ENCODE measurements around the gene STRBP. TPM values are rescaled to one million over a fixed set of nuclear protein-coding genes. Genes with fewer than 3 reads are reported as not detected.
A peak's percentile ranks its signal among the peaks of the same experiment; 100 is the strongest.
"Not testable (repeated sequence)": the region's sequence is repeated elsewhere in the genome, so short reads cannot be mapped to it uniquely, and the experiment has no call there.

Gene STRBP
- total RNA-seq, 2 experiments from 2014 or later, result 31.6 to 34.8 TPM

DNA sequence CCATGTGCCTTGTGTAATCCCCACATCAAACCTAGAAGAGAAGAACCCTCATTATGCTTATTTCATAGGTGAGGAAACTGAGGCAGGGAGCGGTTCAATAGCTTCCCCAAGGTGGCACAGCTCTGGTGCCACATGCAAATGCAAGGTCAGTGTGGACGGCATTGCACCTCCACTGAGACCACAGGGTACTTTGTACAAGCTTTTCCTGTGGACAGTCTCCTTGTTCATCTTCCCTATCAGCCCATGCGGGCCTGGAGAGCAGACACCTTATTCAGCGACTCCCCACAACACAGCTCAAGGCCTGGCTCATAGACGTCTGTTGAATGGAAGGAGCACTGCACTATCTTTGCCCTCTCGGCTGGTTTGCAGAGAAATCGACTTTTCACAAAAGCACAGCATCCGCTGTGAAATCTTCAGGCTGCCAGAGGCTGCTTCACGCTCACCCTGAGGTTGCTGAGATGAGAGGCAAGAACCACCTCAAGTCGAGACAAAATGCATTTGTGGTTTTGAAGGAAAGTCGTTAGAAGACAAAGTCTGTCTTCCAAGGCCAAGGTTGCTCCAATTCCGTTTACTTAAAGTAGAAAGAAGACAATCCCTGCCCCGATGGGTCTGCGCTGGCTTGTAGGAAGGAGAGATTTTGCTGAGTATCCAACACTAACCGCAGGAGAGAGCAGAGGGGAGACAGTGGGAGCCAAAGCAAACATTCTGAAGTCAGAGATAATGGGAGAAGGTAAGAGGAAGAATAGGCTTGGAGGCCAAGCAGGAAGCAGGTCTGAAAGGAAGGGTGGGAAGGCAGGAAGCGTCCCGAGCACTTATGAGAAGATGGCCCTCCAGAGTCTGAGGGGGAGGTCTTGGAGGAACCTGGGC lies 34.2 kb upstream of the STRBP start:
- Mint-ChIP-seq H3K4me3 (no peak overlapping the region), H3K4me1 (peaks cover 36% of the 10 kb centered on the region), H3K27me3 (no peaks in the 10 kb centered on the region), H3K36me3 (ENCODE audit: low read depth) (no peaks in the 10 kb centered on the region), H3K27ac (peak overlapping the region; percentile 1), H3K9me3 (ENCODE audit: low read depth) (no peaks in the 10 kb centered on the region)
- intact Hi-C loops (cut with DNase I, micrococcal nuclease), result no loop called here
- no peak for ATAC-seq
- CTCF ChIA-PET, result no interaction called here
- no peak for DNase-seq
- POLR2A ChIA-PET, result no interaction called here

GRCh38 chr9:123301936-123302335 lies 33.5 kb upstream of the STRBP start:
- H3K9me3 Mint-ChIP-seq (ENCODE audit: low read depth); POLR2A ChIA-PET; CTCF ChIA-PET; H3K4me3 Mint-ChIP-seq; DNase-seq; H3K27ac Mint-ChIP-seq; H3K27me3 Mint-ChIP-seq; ATAC-seq; intact Hi-C loops (cut with DNase I, micrococcal nuclease); H3K36me3 Mint-ChIP-seq (ENCODE audit: low read depth): not testable (repeated sequence)
- peaks cover 36% of the 10 kb centered on the region for H3K4me1 Mint-ChIP-seq

DNA sequence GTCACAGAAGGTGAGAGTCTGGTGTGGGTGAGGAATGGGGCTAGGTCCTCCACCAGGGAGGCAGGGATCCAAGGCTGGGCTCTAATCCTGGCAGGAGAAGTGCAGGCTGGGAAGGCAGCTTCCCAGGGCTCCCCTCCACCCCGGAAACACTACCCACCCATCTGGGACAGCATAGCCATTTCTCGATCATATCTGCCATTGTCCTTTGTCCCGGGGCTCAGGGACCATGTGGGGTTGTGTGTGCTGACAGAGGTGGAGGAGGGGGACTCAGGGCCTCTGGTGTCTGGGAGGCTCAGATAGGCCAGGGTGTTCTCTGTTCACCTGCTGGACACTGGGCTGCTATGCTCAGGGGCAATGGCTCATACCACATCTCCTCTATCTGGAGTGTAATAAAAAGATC lies 32.2 kb upstream of the STRBP start:
- ChIA-PET CTCF (interaction anchor here (1.5 kb wide), 2 partner anchors 29 to 218 kb away, joined by 3 to 5 read pairs; no protein-coding TSS in a partner anchor), POLR2A (no interaction called here)
- no peak overlapping the region for H3K4me3 Mint-ChIP-seq
- DNase-seq (no peak), ATAC-seq (no peak)
- no peaks in the 10 kb centered on the region for H3K36me3 Mint-ChIP-seq (ENCODE audit: low read depth)
- no peaks in the 10 kb centered on the region for H3K9me3 Mint-ChIP-seq (ENCODE audit: low read depth)
- H3K27me3 Mint-ChIP-seq, result no peaks in the 10 kb centered on the region
- intact Hi-C loops (cut with DNase I, micrococcal nuclease), result no loop called here
- H3K4me1 Mint-ChIP-seq, result peaks cover 34% of the 10 kb centered on the region
- H3K27ac Mint-ChIP-seq, result no peak overlapping the region

- DNase-seq (no peak), ATAC-seq (no peak)
- Mint-ChIP-seq H3K27ac (no peak overlapping the region), H3K36me3 (ENCODE audit: low read depth) (no peaks in the 10 kb centered on the region), H3K4me1 (peaks cover 25% of the 10 kb centered on the region), H3K9me3 (ENCODE audit: low read depth) (no peaks in the 10 kb centered on the region), H3K4me3 (no peak overlapping the region), H3K27me3 (no peaks in the 10 kb centered on the region)
- intact Hi-C loops (cut with DNase I, micrococcal nuclease), result no loop called here
- ChIA-PET CTCF (interaction anchor here (1.5 kb wide), 1 partner anchor 30 kb away, joined by 5 read pairs; no protein-coding TSS in a partner anchor), POLR2A (no interaction called here)
These were observed 31.3 kb upstream of the STRBP start for GRCh38 chr9:123299558-123300126.

- ATAC-seq (no peak), DNase-seq (no peak)
- Mint-ChIP-seq H3K36me3 (ENCODE audit: low read depth) (no peaks in the 10 kb centered on the region), H3K27me3 (no peaks in the 10 kb centered on the region), H3K4me3 (no peak overlapping the region), H3K27ac (no peak overlapping the region), H3K4me1 (no peaks in the 10 kb centered on the region), H3K9me3 (ENCODE audit: low read depth) (no peaks in the 10 kb centered on the region)
- ChIA-PET CTCF (no interaction called here), POLR2A (no interaction called here)
- intact Hi-C loops (cut with DNase I, micrococcal nuclease), result no loop called here
These were observed 27.8 kb upstream of the STRBP start for GRCh38 chr9:123296174-123296573.

DNA sequence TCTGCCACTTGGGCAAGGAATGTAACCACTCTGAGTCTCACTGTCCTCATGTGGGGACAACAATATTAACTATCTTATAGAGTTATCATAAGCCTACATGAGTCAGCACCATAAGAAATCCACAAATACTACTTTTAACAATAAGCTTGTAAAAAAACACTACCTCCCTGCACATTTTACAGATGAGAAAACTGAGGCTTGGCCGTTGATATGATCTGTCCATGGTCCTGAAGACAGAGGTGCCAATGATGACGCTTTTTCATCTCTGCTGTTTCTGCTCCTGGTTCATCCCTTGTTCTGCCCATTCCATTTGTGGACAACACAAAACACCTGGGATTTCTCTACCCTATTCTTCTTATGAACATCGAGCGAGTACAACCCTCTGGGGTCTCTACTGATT lies 23.4 kb upstream of the STRBP start:
- CTCF ChIA-PET, result interaction anchor here (1.1 kb wide), 1 partner anchor 214 kb away, joined by 3 read pairs; no protein-coding TSS in a partner anchor
- no peak for ATAC-seq
- Mint-ChIP-seq H3K27ac (no peak overlapping the region), H3K4me1 (no peaks in the 10 kb centered on the region), H3K4me3 (no peak overlapping the region), H3K9me3 (ENCODE audit: low read depth) (no peaks in the 10 kb centered on the region), H3K36me3 (ENCODE audit: low read depth) (no peaks in the 10 kb centered on the region), H3K27me3 (no peaks in the 10 kb centered on the region)
- intact Hi-C loops (cut with DNase I, micrococcal nuclease), result no loop called here
- POLR2A ChIA-PET, result no interaction called here
- DNase-seq, result no peak

GRCh38 chr9:123290764-123291163 lies 22.4 kb upstream of the STRBP start:
- ChIA-PET POLR2A (no interaction called here), CTCF (no interaction called here)
- Mint-ChIP-seq H3K27me3 (no peaks in the 10 kb centered on the region), H3K27ac (no peak overlapping the region), H3K9me3 (ENCODE audit: low read depth) (no peaks in the 10 kb centered on the region), H3K36me3 (ENCODE audit: low read depth) (no peaks in the 10 kb centered on the region), H3K4me1 (no peaks in the 10 kb centered on the region), H3K4me3 (no peak overlapping the region)
- DNase-seq (no peak), ATAC-seq (no peak)
- intact Hi-C loops (cut with DNase I, micrococcal nuclease), result no loop called here

DNA sequence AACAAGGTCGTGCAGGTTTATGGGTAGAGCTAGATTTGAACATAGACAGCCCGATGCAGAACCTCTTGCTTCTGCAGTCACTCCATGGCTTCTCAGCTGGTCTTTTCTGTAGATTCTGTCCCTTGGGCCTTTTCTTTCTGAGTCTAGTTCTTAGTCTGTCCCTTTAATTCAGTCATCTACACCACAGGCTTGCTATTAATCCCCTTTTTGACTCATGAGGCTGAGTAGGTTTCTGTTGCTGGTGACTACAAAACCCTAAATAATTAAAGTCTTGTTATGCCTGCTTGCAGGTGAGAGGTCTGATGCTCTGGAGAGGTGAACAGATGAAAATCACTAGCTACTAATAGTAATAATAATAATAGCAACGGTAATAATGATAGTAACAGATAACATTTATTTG lies 19.3 kb upstream of the STRBP start:
- intact Hi-C loops (cut with DNase I, micrococcal nuclease), result no loop called here
- H3K9me3 Mint-ChIP-seq (ENCODE audit: low read depth), result no peaks in the 10 kb centered on the region
- H3K27ac Mint-ChIP-seq, result no peak overlapping the region
- ATAC-seq, result peak; percentile 30
- CTCF ChIA-PET, result no interaction called here
- POLR2A ChIA-PET, result no interaction called here
- no peaks in the 10 kb centered on the region for H3K4me1 Mint-ChIP-seq
- H3K36me3 Mint-ChIP-seq (ENCODE audit: low read depth), result no peaks in the 10 kb centered on the region
- no peaks in the 10 kb centered on the region for H3K27me3 Mint-ChIP-seq
- DNase-seq, result no peak
- H3K4me3 Mint-ChIP-seq, result no peak overlapping the region

- H3K4me1 Mint-ChIP-seq, result no peaks in the 10 kb centered on the region
- DNase-seq (no peak), ATAC-seq (no peak)
- CTCF ChIA-PET, result no interaction called here
- POLR2A ChIA-PET, result no interaction called here
- no peaks in the 10 kb centered on the region for H3K36me3 Mint-ChIP-seq (ENCODE audit: low read depth)
- no peak overlapping the region for H3K4me3 Mint-ChIP-seq
- no peaks in the 10 kb centered on the region for H3K27me3 Mint-ChIP-seq
- H3K27ac Mint-ChIP-seq, result no peak overlapping the region
- intact Hi-C loops (cut with DNase I, micrococcal nuclease), result no loop called here
- no peaks in the 10 kb centered on the region for H3K9me3 Mint-ChIP-seq (ENCODE audit: low read depth)
These were observed 17.9 kb upstream of the STRBP start for GRCh38 chr9:123286324-123286723.

GRCh38 chr9:123284656-123285055 lies 16.3 kb upstream of the STRBP start:
- H3K4me1 Mint-ChIP-seq, result no peaks in the 10 kb centered on the region

DNA sequence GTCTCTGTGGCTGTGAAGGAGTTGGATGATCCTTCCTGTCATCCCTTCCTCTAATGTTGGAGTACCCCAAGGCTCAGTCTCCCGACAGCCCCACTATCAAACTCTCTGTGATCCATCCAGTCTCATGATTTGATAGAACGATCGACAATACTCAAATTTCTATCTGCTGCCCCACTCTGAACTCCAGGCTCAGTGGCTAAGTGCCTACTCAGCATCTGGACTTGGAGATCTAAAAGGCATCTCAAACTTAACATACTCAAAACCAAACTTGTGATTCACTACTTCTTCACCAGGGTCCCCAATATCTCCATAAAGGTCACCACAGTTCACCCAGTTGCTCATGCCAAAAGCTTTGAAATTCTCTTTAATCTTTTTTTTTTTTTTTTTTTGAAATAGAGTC lies 15.1 kb upstream of the STRBP start:
- H3K4me3 Mint-ChIP-seq, result no peak overlapping the region
- intact Hi-C loops (cut with DNase I, micrococcal nuclease), result no loop called here
- peak; percentile 47 for ATAC-seq
- ChIA-PET CTCF (interaction anchor here (0.6 to 1.0 kb wide), 2 partner anchors 15 to 53 kb away, joined by 3 read pairs; partner anchors contain the start of gene STRBP), POLR2A (no interaction called here)
- peaks cover 5% of the 10 kb centered on the region for H3K9me3 Mint-ChIP-seq (ENCODE audit: low read depth)
- no peak for DNase-seq
- H3K27ac Mint-ChIP-seq, result no peak overlapping the region
- H3K27me3 Mint-ChIP-seq, result no peaks in the 10 kb centered on the region
- no peaks in the 10 kb centered on the region for H3K4me1 Mint-ChIP-seq
- no peaks in the 10 kb centered on the region for H3K36me3 Mint-ChIP-seq (ENCODE audit: low read depth)

More at GRCh38 chr9:123284656-123285055, 16.3 kb upstream of the STRBP start:
- Mint-ChIP-seq H3K27ac (no peak overlapping the region), H3K9me3 (ENCODE audit: low read depth) (no peaks in the 10 kb centered on the region), H3K27me3 (no peaks in the 10 kb centered on the region), H3K4me3 (no peak overlapping the region), H3K36me3 (ENCODE audit: low read depth) (no peaks in the 10 kb centered on the region)
- intact Hi-C loops (cut with DNase I, micrococcal nuclease), result no loop called here
- ATAC-seq (no peak), DNase-seq (no peak)
- POLR2A ChIA-PET, result interaction anchor here (0.6 kb wide), 1 partner anchor 1604 kb away, joined by 3 read pairs; no protein-coding TSS in a partner anchor
- CTCF ChIA-PET, result no interaction called here

DNA sequence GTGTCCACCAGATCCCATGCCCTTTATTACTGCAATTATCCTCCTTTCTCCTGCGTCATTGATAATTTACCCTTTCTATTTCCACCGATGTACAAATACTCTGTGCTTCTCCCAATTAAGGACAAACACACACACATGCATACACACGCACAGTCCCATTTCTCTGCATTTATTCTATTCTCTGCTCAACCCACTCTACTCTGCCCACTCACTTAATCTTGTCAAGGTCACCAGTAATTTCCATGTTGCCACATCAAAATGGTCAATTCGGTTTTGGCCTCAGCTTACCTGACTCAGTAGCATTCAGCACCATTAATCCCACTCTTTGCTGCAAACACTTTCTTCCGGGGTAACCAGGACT lies 14.6 kb upstream of the STRBP start:
- CTCF ChIA-PET, result interaction anchor here (1.0 kb wide), 1 partner anchor 14 kb away, joined by 3 read pairs; the partner anchor contains the start of gene STRBP

More for the DNA sequence above, 14.6 kb upstream of the STRBP start:
- no peak overlapping the region for H3K4me3 Mint-ChIP-seq
- no peak for ATAC-seq
- no peak overlapping the region for H3K27ac Mint-ChIP-seq
- POLR2A ChIA-PET, result no interaction called here
- no peaks in the 10 kb centered on the region for H3K27me3 Mint-ChIP-seq
- H3K36me3 Mint-ChIP-seq (ENCODE audit: low read depth), result no peaks in the 10 kb centered on the region
- H3K9me3 Mint-ChIP-seq (ENCODE audit: low read depth), result peaks cover 5% of the 10 kb centered on the region
- H3K4me1 Mint-ChIP-seq, result no peaks in the 10 kb centered on the region
- intact Hi-C loops (cut with DNase I, micrococcal nuclease), result no loop called here
- no peak for DNase-seq

Data from activated CD4-positive, alpha-beta T cell treated with anti-CD3 and anti-CD28 coated beads for 36 hours (primary cell).